Keratinocyte (primary cell): ENCODE measurements around the gene RAP1GAP.

Experiments
- CTCF ChIP-seq, 3 experiments: IDR thresholded peaks in 1 of 3; conservative IDR thresholded peaks in 1 of 3; optimal IDR thresholded peaks in 1 of 3; 2 replicates in 2 of 3; 3 replicates in 1 of 3; pipeline versions ENCODE3 to v1.5.1; 2011; ENCODE audit warnings: low read length in 3 of 3, mild to moderate bottlenecking in 3 of 3, moderate library complexity in 2 of 3, control low read depth in 1 of 3, inconsistent platforms in 1 of 3; ENCODE audit not compliant: insufficient read depth in 2 of 3; ENCODE audit errors: extremely low read depth in 1 of 3
- EZH2 ChIP-seq: IDR thresholded peaks from one replicate; pipeline ENCODE4 v1.6.1; 2012; ENCODE audit warnings: inconsistent platforms, mild to moderate bottlenecking, low read length, moderate library complexity

- no peak for TF ChIP-seq CTCF (optimal IDR thresholded peaks at IDR 0.05 in 1 of 3, IDR thresholded peaks at IDR 0.05 in 1 of 3, conservative IDR thresholded peaks at IDR 0.05 in 1 of 3; ENCODE audit: extremely low read depth in 1 of 3, insufficient read depth in 2 of 3, low read length in 3 of 3)
- no peak for TF ChIP-seq EZH2
Observed at GRCh38 chr1:21705303-21705980, 36.3 kb upstream of the RAP1GAP start.
